HK-2 (cell line): ENCODE measurements around the gene WDPCP.
"Not testable (repeated sequence)": the region's sequence is repeated elsewhere in the genome, so short reads cannot be mapped to it uniquely, and the experiment has no call there.

ENCODE experiments used
- DNase-seq: peaks from one replicate; pipeline ENCODE4 v3.0.0-alpha.2; 2018; ENCODE audit not compliant: unreplicated experiment

WDPCP gene

GRCh38 chr2:63590626-63591408, 2.5 kb upstream of the WDPCP start:
- no peak for DNase-seq

- DNase-seq, result no peak
Measured at GRCh38 chr2:63589148-63589958, 1.1 kb upstream of the WDPCP start.

GRCh38 chr2:63587814-63588384, 378 bp downstream of the WDPCP start:
- no peak for DNase-seq

GRCh38 chr2:63582873-63583272, 5.4 kb downstream of the WDPCP start:
- no peak for DNase-seq

- DNase-seq, result no peak
Measured at GRCh38 chr2:63581298-63581961, 6.8 kb downstream of the WDPCP start.

GRCh38 chr2:63580651-63581297, 7.5 kb downstream of the WDPCP start:
- DNase-seq, result no peak

GRCh38 chr2:63578767-63579166, 9.5 kb downstream of the WDPCP start:
- DNase-seq, result no peak

- DNase-seq, result no peak
Measured at GRCh38 chr2:63576546-63576945, 11.7 kb downstream of the WDPCP start.

- not testable (repeated sequence) for DNase-seq
Measured at GRCh38 chr2:63573726-63574345, 14.4 kb downstream of the WDPCP start.

- DNase-seq, result not testable (repeated sequence)
Measured at GRCh38 chr2:63573026-63573425, 15.3 kb downstream of the WDPCP start.

- no peak for DNase-seq
Measured at GRCh38 chr2:63572001-63572400, 16.3 kb downstream of the WDPCP start.

- DNase-seq, result no peak
Measured at GRCh38 chr2:63571291-63571690, 17.0 kb downstream of the WDPCP start.

GRCh38 chr2:63569740-63570139, 18.5 kb downstream of the WDPCP start:
- no peak for DNase-seq

- no peak for DNase-seq
Measured at GRCh38 chr2:63562751-63563150, 25.5 kb downstream of the WDPCP start.

GRCh38 chr2:63558922-63559321, 29.4 kb downstream of the WDPCP start:
- DNase-seq, result not testable (repeated sequence)

- DNase-seq, result not testable (repeated sequence)
Measured at GRCh38 chr2:63557819-63558218, 30.5 kb downstream of the WDPCP start.

GRCh38 chr2:63555931-63556330, 32.3 kb downstream of the WDPCP start:
- DNase-seq, result no peak

GRCh38 chr2:63555299-63555698, 33.0 kb downstream of the WDPCP start:
- DNase-seq, result no peak

- DNase-seq, result no peak
Measured at GRCh38 chr2:63553049-63553448, 35.2 kb downstream of the WDPCP start.

GRCh38 chr2:63545023-63545422, 43.3 kb downstream of the WDPCP start:
- DNase-seq, result no peak

- DNase-seq, result no peak
Measured at GRCh38 chr2:63544017-63544627, 44.2 kb downstream of the WDPCP start.
